GM23248 (cell line): ENCODE measurements around the gene CABYR.

Experiments
- EZH2 ChIP-seq: fragments of 200-600 bp; sonication (generic); IDR thresholded peaks from 2 replicates; pipeline ENCODE4 v1.6.1; 2018; ENCODE audit warnings: antibody characterized with exemption, mild to moderate bottlenecking; ENCODE audit not compliant: insufficient read depth, poor library complexity, severe bottlenecking
- EZH2phosphoT487 ChIP-seq: fragments of 200-600 bp; sonication (generic); IDR thresholded peaks from 2 replicates; pipeline ENCODE4 v1.6.1; 2018; ENCODE audit warnings: antibody characterized with exemption, moderate library complexity, mild to moderate bottlenecking, low read depth; ENCODE audit not compliant: insufficient read depth

- TF ChIP-seq EZH2phosphoT487, result no peak
- no peak for TF ChIP-seq EZH2
These were observed 14.5 kb downstream of the CABYR start for GRCh38 chr18:24153397-24153796.
